ENCODE results near the gene CFAP299.

DNA sequence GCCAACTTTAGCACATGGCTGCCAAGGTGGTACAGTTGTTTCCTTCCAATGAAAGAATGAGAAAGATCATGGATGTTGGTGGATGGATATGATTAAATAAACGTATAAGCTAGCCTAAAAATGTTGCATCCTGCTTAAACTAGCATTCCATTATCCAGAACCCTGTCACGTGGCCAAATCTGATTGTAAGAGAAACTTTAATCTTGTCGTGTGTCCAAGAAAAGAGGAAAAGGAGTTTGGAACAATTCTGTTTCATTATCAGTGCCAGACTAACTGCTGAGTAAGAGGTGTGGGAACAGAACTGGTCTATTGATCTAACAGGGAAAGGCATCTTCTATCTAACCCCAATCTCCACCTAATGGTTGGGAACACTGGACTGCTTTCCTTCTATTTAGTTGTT is 369.8 kb downstream of the CFAP299 start:
- TF ChIP-seq POLR2AphosphoS5 (IDR thresholded peaks at IDR 0.05; ENCODE audit: low read depth, low read length) (no peak), POLR2A (IDR thresholded peaks at IDR 0.05; ENCODE audit: low read depth, low read length) (no peak), TAF1 (IDR thresholded peaks at IDR 0.05; ENCODE audit: low read depth, low read length) (no peak), SPI1 (IDR thresholded peaks at IDR 0.05; ENCODE audit: low read depth, low read length) (no peak), PAX5 (IDR thresholded peaks at IDR 0.05; ENCODE audit: insufficient read depth, low read length, severe bottlenecking) (no peak)

Data from GM12891 (cell line).